Measurements from ENCODE around the gene MAB21L4.

DNA sequence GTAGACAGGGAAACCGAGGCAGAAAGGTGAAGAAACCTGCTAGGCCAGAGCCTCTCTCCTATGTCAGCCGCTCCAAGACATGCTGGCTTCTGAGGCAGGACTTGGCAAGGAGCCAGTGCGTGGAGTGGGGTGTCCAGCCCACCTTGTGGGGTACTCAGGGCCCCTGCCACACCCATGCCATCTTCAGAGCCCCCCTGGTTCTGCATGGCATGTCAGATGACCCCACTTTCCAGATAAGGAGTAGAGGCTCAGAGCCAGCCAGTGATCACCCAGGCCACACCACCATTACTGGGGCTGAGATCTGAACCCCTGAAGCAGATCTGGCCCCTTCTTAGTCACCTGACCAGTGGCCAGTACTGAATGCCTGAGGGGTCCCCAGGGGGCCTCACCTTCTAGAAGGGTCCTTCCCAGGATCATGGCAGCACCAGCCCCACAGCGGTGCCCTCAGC lies 24.9 kb upstream of the MAB21L4 start:
- TF ChIP-seq, protein P1, sequence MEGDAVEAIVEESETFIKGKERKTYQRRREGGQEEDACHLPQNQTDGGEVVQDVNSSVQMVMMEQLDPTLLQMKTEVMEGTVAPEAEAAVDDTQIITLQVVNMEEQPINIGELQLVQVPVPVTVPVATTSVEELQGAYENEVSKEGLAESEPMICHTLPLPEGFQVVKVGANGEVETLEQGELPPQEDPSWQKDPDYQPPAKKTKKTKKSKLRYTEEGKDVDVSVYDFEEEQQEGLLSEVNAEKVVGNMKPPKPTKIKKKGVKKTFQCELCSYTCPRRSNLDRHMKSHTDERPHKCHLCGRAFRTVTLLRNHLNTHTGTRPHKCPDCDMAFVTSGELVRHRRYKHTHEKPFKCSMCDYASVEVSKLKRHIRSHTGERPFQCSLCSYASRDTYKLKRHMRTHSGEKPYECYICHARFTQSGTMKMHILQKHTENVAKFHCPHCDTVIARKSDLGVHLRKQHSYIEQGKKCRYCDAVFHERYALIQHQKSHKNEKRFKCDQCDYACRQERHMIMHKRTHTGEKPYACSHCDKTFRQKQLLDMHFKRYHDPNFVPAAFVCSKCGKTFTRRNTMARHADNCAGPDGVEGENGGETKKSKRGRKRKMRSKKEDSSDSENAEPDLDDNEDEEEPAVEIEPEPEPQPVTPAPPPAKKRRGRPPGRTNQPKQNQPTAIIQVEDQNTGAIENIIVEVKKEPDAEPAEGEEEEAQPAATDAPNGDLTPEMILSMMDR (IDR thresholded peaks at IDR 0.05): no peak
- no peak for TF ChIP-seq EP300 (IDR thresholded peaks at IDR 0.05)

Data from esophagus muscularis mucosa (tissue), 3 donors.